ENCODE results near the gene JAZF1.

The JAZF1 gene

DNA sequence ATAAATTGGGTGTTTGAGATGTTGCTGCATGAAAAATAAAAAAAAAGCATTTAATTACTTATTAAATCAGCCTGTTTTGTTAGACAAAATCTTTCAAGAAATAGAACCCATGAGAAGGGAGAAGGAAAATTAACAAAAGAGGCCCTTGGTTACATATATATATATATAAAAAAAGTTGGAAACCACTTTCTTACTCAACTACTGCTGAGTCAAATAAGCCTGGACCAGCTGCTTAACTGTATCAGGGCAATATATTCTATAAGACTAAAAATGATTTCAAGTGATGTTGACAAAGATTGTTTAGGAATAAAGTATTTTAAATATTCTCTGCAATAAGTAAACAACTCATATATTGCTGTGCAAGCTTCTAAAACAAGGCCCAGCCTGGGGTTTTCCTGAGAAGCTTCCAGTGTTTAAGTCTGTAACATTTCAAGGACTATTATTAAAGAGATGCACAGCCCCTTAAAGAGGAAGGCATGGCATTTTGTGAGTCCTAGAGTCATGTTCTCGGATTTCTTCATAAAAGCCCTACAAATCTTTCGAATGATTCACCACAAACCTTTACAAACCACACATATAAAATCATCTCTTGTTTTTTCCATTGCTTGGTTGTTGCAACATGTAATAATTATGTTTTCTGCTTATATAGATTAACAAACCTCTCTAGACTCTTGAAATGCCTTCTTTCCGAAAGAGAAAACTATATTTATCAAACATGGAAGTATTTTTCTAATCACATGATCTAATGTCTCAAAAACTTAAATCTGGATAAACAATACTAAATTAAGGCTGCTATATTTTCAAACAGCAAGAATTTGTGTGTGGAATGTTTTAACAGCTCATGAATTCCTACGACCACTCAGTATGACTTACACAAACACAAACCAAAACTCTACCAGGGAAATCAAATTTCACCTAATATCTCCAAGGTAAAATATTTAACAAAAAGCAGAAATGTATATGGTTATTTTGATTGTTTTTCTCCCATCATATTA is 14.3 kb downstream of the JAZF1 start:
- DNase-seq (ENCODE audit: low read depth in 2 of 2, low spot score in 1 of 2): no peak

DNA sequence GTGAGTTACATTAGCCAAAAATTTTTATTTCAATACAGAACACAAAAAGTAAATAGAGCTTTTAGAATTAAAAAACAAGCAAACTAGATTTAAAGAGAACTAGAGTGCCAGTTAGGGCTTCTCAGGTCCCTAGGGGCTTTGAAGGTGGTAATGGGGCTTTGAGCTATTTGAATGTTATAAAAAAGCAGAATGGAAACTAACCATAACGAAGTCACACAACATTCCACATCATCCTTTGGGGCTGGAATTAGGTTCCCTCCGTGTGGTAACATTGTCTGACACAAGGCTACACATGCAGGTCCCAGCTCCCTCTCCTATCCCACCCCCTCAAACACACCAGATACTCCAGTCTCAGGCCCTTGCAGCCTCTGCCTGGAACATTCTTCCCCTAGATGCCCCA is 15.3 kb downstream of the JAZF1 start:
- DNase-seq (ENCODE audit: low read depth in 2 of 2, low spot score in 1 of 2): no peak

DNA sequence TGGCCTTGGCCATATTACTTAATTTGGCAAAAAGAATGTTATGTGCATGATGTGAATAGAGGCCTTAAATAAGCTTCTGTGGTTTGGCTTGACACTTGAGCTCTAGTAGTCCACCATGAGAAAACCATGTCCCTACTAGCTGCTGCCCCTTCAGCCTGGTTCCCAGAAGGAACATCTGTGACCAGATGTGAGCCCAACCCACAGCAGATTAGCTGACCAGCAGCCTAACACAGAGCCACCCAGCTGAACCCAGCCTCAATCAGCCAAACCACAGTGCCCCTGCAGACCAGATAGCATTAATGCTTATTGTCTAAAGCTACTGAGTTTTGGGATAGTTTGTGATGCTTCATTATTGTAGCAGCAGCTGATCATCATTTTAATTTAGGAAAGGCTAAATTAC is 16.6 kb downstream of the JAZF1 start:
- no peak for DNase-seq (ENCODE audit: low read depth in 2 of 2, low spot score in 1 of 2)

DNA sequence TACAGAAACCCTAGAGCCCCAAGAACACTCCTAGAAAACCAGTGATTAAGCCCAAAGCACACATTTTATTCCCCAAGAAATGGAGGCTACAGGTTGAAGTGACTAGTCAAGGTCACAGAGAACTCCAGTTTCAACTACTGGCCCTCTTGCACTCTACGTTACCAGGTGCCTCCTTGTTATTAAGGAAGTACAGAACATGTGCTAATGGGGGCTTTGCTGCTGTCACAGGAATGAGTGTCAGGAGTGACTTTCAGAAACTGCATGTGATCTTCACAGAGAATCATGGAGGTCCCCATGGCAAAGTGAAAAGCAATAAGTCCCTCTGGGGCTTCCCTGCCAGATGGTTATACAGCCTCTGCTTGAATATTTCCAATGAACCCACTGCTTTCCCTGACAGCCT is 19.3 kb downstream of the JAZF1 start:
- no peak for DNase-seq (ENCODE audit: low read depth in 2 of 2, low spot score in 1 of 2)

DNA sequence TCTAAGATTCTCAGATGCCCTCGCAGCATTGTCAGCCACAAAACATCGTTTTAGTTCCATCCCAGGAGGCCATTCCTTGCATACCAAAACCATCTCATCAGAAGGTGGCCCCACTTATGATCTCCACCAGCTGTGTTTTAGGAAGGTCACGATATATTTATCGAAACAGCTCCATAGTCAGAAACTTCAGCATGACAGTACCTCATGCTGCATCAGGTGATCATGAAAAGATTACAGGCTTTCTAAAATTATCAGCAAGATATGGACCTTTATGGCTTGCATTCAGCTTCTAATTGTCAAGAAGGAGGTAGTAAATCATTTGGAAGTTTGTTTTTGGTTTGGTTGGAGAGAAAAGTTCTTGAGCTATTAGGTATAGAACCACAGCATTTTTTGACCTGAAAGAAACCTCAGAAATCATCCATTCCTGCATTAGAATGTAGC is 20.0 kb downstream of the JAZF1 start:
- DNase-seq (ENCODE audit: low read depth in 2 of 2, low spot score in 1 of 2): no peak

DNA sequence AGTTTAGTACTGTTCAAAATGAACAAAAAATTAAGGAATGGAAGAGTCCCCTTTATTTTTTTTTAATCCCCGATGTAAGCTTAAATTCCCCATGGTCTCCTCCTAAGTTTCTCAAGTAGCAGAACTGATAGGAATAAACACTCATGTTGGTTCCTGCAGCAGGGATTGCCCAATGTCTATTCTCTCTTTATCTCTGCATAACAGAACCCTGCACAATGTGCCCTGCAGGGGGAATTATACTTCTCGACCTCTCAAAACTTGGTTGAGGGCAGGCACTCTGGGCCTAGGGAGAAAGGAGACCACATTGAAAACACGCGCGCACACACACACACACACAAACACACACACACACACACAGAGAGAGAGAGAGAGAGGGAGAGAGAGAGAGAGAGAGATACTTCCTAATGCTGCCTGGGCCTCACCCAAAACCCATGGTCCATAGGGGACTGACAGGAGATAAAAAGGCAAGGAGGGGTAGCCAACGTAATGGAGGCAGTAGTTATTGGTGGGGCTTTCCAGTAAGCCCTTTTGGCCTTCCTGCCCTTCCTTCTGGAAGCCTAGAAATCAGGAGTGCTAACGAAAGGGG is 22.7 kb downstream of the JAZF1 start:
- DNase-seq (ENCODE audit: low read depth in 2 of 2, low spot score in 1 of 2): no peak

DNA sequence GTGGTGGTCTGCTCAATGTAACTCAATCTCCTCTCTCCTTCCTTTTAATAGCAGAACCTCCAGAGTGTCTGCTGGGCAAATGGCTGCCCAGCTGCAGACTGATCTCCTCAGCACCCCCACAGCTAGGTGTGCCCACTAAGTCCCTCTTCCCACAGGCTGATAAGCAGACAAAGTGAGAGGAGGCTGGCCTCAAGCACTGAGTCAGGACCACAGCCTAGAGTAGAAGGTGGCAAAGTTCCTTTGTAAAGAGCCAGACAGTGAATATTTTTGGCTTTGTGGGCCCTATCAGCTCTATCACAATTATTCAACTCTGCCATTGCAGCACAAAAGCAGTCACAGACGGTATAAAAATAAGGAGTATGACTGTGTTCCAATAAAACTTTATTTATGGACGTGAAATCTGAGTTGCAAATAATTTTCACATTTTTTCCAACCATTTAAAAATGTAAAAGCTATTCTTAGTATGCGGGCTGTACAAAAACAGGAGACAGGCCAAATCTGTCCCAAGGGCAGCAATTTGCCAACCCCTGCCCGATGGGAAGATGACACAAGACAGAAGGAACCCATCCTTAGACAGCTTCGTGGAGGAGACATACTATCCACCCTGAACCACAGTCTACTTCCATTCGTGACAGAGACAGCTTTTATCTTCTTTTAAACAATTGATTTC is 23.4 kb downstream of the JAZF1 start:
- no peak for DNase-seq (ENCODE audit: low read depth in 2 of 2, low spot score in 1 of 2)

DNA sequence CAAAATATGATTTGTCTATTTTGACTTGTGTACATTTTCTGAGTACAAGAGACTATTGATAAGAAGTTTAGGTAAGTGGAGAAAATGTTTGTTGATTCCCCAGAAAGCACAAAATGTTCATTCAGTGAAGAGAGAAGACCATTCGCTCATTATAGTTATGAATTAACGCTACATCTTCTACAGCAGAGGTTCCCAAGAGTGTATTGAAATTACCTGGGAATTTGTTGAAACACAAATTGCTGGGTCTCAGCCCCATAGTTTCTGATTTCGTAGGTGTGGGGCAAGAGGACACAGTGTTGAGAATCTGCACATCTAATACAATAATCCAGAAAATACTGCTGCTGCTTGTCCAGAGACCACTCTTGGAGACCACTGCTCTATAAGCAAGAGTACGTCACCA is 24.2 kb downstream of the JAZF1 start:
- no peak for DNase-seq (ENCODE audit: low read depth in 2 of 2, low spot score in 1 of 2)

DNA sequence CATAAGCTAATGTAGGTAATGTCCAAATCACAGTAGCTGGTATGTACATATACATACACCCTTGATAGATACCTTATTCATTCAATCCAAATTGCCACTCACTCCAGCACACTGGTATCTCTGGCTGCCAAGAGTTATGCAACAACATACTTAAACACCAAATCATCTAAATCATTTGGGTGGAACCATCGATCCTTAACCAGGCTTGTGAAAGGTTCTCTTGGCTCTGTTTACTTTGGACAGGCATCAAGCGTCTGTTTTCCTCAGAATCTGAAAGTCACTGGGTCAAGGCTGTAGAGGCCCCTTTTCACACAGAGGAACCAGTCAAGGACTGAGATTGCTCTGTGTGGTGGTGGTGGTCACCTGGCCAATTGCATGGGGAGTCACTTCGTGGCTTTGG is 24.6 kb downstream of the JAZF1 start:
- DNase-seq (ENCODE audit: low read depth in 2 of 2, low spot score in 1 of 2): no peak

DNA sequence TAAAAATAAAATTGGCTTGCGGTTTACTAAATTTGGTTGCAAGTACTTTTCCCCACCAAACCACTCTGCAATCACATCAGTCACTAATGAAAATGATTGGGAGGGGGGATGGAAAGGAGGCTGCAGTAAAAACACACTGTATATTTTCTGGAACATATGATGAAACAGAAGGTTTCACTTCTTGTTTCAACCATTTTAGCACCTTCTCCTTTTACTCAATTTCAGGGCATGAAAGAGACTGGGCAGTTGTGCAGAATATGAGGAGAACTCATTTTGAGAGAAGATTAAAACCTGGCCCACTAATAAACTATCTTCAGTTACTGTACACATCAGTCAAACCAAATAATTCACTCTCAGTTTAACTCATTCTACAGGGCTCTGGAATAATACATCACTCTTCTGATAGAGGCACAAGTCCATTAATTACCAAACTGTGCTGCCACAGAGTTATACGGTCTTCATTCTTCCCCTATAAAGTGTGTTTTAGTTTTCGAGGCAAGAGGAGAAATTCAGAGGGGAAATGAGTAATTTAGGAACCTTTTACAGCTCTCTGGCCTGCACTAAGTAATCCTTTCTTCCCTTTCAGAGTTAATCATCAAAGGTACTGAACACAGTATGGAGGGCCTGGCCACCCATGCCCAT is 25.5 kb downstream of the JAZF1 start:
- DNase-seq (ENCODE audit: low read depth in 2 of 2, low spot score in 1 of 2): no peak

DNA sequence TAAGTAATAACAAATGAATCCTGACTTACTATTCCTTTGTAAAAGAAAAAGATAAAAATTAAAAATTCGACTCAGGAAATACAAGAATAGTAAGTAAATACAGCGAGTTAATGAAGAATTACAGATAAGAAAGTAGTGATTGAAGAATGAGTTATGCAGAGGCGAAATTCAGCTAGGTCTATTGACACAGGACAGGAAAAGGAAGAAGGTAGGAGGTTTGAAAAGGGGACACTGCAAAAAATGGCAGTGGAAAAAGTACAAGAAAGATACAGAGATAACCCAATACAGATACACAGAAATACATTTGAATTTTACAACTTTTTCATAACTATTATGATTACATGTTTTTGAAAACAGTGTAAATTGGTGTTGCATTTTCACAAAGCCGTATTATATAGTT is 28.0 kb downstream of the JAZF1 start:
- DNase-seq (ENCODE audit: low read depth in 2 of 2, low spot score in 1 of 2): no peak

DNA sequence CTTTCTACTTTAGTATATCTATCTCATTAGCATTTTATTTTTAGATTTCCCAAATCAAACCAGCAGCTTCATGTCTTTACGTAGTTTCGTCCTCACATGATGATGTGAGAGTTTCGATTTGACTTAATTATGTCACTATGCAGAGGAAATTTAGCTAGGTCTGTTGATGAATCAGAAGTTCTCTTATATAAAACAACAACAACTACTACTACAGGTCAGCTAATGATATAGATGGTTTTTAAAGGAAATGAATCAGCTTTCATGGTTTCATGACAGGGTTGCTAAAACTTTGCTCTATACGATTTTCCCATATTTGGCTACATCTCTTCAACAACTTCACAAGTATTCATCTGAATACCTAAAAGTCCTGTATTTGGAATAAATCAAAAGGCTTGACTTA is 28.6 kb downstream of the JAZF1 start:
- no peak for DNase-seq (ENCODE audit: low read depth in 2 of 2, low spot score in 1 of 2)

DNA sequence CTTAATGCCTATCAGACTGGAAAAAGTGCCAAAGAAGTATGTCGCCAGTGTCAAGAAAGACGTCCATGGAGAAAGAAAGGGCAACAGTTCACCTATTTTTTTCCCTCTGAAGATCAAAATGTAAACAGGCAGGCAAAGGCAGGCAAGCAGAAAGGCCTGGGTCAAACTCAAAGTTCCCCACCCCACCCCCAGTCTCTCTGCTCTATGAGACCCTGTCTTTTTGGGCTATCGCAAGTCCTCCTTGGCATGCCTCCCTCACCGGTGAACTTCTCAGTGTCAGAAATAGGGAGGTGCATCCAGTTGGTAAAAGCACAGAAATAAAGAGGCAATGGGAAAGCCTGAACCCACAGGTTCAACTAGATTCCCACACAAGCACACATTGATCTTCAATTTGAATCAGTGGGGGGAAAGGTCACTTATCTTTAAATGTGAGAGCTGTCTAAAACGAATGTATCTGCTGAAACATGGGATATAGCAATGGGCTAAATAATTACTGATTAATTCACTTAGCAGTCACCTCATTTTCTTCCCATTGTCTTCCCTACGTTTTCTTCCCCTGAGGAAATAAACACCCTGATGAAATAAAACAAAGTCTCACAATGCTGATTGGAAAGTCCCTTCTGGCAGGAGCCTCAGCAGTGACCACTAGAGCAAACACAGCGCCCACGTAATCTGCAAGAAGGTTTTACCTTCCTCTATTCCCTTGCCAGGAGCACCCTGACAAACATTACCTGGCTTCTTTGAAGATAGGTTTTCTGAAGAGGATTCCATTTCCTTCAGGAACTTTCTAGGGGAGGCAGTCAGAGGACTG is 31.1 kb downstream of the JAZF1 start:
- no peak for DNase-seq (ENCODE audit: low read depth in 2 of 2, low spot score in 1 of 2)

DNA sequence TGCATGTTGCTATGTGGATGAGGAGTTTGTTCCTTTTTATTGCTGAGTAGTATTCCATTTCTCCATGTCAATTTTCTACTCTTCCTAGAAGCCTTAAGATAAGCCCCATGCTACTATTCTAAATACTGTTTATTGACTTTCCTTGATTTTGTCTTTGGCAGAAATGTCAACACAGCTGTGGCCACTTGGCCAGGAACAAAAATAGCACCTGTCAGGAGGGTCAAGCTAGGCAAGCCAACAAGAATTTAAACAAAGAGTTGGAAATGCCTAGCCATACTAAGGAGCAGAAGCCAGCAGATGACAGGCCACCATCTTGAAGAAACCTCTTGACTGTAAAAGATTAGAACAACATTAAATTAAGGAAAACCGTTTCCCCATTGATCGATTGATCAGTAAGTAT is 34.7 kb downstream of the JAZF1 start:
- no peak for DNase-seq (ENCODE audit: low read depth in 2 of 2, low spot score in 1 of 2)

DNA sequence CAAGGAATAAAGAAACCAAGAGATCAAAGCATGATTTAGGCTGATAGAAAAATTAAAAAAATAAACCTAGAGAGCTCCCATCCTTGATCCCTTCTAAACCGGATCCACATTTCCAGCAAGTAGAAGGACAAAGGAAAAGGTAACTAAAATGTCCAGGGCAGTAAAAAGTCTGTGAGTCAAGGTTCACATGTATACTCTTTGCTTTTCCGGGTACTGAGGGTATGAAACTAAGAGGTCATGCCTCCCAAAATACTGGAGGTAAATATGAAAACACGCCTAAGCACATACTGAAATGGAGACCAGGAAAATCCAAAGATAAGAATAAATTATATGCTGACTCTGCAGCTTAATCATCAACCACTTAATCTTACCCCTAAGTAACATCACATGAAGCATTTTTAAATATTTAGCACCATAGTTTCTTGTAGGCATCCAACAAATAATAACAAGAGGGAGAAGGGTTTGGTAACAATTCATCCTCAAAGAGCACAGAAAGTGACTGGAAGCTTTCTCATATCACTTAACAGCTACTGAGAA is 35.4 kb downstream of the JAZF1 start:
- DNase-seq (ENCODE audit: low read depth in 2 of 2, low spot score in 1 of 2): no peak

DNA sequence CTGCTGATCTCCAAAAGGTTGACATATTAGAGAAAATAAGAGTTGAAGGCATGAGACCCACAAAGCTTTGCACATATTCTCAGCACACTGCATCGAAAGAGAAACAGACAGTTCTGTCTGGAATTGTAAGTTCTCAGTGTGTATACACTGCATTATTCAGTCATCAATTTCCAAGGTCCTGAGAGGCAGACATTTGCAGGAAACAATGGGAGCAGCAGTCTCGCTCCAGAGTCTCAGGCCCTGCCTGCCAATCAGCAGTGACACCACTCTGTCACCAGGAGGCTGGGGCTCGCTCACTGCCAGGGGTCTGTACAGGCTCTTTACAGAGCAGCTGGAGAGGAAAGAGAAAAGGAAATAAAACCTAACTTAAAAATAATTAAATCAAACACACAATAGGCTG is 36.3 kb downstream of the JAZF1 start:
- no peak for DNase-seq (ENCODE audit: low read depth in 2 of 2, low spot score in 1 of 2)

DNA sequence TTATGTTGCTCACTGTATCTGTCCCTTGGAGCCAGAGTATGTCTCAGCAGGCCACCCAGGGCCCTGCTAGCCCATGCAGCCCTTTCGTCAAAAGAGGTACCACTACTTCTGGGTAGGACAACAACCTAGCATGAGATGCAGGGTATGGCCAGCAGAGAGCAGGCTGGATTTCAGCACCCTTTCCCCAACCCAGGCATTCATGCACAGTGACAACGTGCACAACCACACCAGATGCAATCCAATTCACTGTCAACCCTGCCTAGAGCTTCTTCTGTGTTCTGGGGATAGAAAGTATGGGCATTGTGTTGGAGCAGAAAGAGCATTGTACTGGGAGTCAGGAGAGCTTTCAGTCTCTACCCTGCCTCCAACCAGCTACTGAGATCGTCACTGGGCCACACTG is 37.9 kb downstream of the JAZF1 start:
- no peak for DNase-seq (ENCODE audit: low read depth in 2 of 2, low spot score in 1 of 2)

DNA sequence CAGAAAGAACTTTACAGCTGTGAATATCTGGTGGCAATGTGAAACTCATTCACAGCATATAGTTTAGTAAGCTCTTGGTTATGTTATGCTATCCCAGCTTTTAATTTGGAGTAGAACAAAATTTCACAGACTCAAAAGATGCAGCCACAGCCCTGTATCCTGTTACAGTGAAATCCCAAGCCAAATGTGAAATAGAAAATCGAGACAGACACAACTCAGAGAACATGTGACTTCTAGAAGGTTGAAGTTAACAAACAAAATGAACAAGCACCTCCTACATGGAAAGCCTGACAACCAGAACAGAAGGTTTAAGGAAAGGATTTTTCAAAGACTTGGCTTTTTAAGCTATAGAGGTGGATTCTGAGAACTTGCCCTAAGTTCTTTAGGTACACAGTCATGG is 39.6 kb downstream of the JAZF1 start:
- no peak for DNase-seq (ENCODE audit: low read depth in 2 of 2, low spot score in 1 of 2)

DNA sequence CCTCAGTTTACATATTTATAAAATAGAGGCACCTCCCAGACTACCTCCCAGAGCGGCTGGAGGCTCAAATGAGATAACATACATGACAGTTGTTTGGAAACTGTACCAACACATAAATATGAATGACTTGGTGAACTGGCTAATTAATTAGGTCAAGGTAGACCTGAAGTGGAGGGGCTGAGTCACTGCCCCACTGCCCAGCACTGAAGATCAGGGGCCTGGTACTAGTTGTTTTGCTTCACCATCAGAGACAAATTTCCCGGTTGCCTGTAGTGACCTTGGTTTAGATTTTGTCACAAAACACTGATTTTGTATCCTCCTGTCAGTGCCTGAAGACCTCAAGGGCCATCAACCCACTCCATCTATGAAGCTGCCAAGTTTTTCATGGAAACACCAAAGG is 41.8 kb downstream of the JAZF1 start:
- no peak for DNase-seq (ENCODE audit: low read depth in 2 of 2, low spot score in 1 of 2)

DNA sequence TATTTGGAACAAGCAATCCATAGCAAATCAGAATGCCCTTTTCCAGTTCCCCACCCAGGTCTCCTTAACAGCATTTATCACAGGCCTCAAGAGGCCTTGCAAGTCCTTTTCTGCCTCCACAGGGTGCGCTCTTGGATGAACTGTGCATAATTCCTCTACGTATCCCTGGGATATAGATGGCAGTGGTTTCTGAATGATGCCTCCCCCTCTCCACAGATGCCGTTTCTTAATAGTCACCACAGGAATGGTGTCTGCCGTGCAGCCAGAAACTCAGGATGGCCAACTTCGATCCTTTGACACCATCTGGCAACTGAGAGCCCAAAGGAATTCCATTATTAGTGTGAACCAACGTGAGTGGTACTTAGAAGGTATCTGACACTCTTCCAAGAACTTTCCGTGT is 43.1 kb downstream of the JAZF1 start:
- no peak for DNase-seq (ENCODE audit: low read depth in 2 of 2, low spot score in 1 of 2)

DNA sequence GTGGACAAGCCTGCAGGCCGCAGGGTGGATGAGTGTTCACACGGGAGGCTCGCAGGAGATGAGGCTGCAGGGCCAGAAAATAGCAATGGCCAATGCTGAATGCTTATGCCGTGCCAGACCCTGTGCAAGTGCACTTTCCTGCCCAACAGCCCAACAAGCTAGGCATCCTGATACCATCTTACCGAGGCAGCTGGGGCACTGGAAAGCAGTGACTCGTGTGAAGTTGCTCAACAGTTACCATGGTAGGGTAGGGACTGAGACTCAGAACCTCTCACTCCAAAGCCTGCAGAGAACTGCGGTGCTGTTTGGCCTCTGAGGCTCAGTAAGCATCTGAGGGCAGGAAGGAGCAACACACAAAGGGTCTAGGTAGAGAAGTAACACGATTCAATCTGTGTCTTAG is 43.7 kb downstream of the JAZF1 start:
- no peak for DNase-seq (ENCODE audit: low read depth in 2 of 2, low spot score in 1 of 2)
